HG02798 (cell line): ENCODE data around the gene LPO.

Experiments
- ATAC-seq: cut with Tn5 transposase; IDR thresholded peaks from one replicate; pipeline ENCODE4 v1.9.1; 2021; ENCODE audit warnings: mild to moderate bottlenecking; ENCODE audit not compliant: unreplicated experiment, poor library complexity

LPO gene

DNA sequence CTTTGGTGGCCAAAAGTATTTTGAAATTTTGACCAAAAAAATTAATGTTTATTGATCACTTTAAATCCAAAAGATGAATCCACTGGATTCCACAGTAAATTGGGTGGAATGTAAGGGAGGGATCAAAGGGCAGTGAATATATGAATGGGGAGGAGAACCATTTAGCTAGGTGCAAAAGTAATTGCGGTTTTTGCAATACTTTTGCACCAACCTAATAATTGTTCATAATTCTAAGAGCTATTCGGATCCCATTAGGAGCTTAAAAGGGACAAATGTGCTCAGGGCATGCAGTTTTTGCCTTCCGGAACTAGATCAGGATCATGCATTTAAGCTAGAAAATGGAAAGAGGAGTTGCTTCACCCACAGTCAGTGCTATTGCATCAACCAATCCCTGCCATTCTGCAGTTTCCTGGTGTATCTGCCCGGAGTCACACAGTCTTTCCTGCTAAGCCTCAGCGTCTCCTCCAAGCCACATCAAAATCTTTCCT is at the start of gene LPO:
Gene LPO, plus strand, starts transcription at position 438 of the 488 bp plus-strand sequence. CDS start 4,396 bp downstream, outside the sequence.
- no peak for ATAC-seq

DNA sequence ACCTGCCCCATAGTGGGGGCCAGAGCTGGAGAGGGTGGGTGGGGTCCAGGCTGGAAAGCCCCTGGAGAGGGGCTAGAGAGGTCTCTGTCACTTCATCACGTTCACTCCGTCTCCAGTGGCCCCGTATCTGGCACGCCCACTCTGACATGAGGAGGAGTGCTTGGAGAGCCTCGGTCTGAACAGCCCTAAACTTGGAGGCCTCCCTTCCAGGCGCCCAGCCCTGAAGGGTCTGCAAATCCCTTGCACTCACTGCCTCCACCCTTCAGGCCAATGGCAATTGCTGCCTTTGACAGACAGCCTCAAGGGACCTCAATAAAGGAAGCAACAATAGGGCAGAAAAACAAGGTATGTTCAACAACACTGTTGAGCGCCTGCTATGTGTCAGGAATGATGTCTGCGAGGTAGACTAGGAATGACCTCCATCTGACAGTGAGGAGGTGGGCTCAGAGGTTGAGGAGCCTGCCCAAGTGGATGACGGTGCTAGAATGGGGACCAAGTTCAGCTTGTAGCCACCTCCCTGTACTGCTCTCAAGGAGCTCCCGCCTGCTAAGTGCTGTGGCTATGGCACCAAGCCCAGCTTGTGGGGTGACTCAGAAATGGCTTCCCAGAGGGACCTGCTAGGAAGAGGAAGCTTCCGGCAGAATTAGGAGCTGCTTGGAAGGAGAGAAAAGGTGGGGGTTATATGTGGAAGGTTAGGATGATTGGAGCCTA is 48.8 kb upstream of the LPO start:
- ATAC-seq: no peak

DNA sequence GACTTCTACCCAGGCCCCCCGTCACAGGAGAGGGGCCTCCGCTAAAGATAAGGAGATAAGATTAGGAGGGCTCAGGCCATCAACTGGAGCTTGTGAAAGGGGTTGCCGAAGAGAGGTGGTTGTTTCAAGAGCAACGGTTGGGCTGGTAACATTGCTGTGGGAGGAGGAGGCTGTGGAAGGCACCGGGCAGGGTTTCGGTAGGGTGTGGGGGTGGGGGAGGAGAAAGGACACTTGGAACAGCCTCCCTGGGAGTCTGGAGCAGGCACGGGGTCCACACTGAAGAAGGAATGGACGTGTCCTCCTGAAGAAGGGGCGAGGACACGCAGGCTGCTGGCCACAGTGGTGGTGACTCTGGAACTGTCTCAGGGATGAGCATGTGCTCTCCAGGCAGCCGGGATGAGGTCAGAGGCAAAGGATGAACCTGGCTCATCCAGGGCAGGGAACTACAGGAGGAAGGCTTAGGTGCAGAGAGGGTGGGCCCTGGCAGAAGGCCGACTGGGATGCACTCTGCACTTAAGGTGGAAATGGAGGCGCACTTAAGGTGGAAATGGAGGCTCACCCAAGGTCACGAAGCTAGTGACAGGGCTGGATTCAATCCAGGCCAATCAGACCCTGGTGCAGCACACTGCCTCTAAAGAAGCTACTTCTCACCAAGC is 47.0 kb upstream of the LPO start:
- no peak for ATAC-seq

DNA sequence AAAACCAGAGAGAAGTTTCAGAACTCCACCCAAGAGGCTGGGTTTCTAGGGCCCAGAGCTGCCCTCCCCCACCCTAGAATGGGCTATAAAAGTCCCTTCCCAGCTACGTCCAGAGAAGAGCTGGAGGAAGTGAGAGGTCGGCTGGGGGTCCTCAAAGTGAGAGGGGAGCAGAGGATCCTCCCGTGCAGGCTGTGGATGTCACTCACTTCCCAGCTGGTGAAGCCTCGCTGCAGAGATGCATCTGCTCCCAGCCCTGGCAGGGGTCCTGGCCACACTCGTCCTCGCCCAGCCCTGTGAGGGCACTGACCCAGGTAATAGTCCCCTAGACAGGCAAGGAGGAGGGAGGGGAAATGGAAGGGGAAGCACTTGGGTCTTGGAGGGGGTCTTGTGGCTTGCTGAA is 45.8 kb upstream of the LPO start, which contains the start of gene EPX:
Gene EPX, plus strand, starts transcription at position 115 of the 400 bp plus-strand sequence. Its CDS starts 121 bp downstream, at position 236.
- ATAC-seq: no peak

- no peak for ATAC-seq
Measured at GRCh38 chr17:58193641-58194255, 44.6 kb upstream of the LPO start.

DNA sequence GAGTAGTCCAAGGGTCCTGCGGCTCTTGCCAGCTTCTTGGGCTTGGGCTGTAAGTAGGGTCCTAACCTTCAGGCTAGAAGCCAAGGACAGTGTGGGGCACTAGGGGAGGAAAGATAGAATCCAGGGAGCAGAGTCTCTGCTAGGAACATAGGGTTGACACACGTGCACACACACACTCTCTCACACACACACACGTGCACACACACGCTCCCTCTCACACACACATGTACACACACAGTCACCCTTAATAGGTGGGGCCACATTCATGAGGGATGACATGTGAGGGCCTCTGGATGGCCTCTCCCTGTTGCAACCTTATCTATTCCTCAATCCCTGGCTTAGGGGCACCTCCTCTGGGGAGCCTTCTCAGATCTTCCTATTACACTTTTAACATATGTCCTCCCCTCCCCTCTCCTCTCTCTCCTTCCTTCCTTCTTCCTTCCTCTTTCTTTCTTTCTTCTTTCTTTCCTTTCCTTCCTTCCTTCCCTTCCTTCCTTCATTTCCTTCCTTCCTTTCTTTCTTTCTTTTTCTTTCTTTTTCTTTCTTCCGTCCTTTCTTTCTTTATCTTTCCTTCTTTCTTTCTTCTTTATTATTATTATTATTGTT is 42.8 kb upstream of the LPO start:
- ATAC-seq: no peak

GRCh38 chr17:58196610-58197009 is 41.8 kb upstream of the LPO start:
- ATAC-seq: no peak

DNA sequence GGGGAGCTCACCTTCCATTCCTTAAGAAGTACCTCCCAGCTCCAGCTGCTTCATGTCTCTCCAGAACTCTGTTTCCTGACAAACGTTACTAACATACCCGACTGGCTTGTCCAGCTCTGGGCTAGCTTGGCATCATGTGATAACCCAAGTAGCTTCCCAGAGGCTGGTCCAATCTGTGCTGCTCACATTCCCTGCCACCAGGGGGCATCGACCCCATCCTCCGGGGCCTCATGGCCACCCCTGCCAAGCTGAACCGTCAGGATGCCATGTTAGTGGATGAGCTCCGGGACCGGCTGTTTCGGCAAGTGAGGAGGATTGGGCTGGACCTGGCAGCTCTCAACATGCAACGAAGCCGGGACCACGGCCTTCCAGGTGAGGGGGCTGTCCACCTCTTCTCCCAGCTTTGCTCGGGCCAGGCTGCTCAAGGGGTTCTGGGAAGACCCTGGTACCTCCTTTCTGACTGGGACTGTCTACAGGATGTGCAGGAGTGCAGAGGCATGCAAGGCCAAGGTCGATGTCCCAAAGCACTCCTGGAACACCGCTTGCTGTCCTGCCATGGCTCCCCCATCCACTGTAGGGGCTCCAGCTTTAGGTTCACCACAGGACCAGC is 38.3 kb upstream of the LPO start:
- ATAC-seq: peak; percentile 36

- ATAC-seq: no peak
Measured at GRCh38 chr17:58202859-58203258, 35.5 kb upstream of the LPO start.

GRCh38 chr17:58204796-58205195 is 33.6 kb upstream of the LPO start:
- ATAC-seq: no peak

DNA sequence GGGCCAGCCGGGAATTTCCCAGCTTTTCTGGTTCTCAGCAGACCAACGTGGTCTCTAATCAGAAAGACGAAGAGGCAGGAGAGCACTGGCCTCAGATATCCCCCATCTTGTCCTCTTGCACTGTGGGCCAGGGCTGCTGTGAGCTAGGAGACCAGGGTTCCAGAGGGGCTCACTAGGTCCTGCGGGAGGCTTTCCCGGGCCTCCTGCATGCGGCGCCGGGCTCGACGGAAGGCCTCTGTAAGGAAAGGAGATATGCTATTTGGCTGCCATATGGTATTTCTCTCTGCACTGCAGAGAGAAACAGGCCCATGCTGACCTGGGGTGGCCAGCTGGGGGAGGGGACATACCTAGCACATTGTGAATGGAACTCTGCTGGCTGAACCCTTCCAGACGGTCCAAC is 32.4 kb upstream of the LPO start:
- no peak for ATAC-seq

GRCh38 chr17:58207451-58207850 is 30.9 kb upstream of the LPO start:
- no peak for ATAC-seq

- ATAC-seq: no peak
Measured at GRCh38 chr17:58208344-58208743, 30.0 kb upstream of the LPO start.

GRCh38 chr17:58210922-58211321 is 27.5 kb upstream of the LPO start:
- no peak for ATAC-seq

- ATAC-seq: no peak
Measured at GRCh38 chr17:58215685-58216084, 22.7 kb upstream of the LPO start.

DNA sequence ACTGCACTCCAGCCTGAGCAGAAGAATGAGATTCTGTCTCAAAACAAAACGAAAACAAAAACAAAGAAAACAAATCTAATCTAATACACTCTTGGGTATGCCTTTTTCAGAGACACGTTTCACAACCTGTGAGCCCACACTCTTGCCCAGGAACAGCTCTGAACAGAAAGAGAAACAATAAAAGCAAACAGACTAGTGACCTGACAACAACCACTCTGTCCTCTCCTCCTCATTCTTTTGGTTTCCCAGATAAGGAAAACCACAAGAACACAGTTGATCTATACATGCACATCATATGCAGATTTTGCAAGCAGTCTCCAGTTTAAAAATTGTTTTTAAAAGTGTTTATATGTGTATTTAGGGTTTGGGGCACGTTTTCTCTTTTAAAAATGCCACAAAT is 20.6 kb upstream of the LPO start:
- ATAC-seq: no peak

DNA sequence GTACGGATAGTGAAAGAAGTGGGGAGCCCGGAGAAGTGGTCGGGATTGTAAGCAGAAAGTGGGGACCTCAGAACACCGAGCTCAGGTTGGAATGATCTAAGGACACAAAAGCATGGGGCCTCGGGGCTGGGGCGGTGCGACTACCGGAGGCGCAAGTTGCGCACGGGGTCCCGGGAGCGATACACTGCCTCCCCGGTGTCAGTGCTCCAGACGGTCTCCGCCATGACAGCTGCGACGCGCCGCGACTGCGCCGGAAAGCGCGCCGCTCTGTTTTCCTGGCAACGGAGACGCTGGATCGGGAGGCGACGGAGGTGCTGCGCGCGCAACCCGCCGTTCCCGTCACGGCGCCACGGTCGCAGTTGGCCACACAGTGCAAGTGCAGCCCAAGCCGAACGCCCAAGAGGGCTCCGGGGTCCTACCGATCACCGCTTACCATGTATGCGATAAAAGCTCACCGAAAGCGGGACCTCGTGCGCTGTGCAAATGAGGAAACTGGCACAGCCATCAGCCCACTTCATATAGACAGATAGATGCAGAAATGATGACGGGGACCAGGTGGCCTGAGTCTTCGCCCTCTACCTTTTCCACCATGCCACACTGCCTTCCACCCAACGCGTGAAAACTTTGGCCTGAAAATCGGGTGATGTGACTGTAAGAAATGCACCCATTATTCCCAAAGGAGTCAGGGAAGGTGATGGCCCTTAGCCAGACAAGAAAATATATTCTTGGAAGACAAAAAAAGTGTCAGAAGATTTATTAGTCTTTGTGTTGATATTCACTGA is 19.2 kb upstream of the LPO start, which contains the start of gene MKS1:
Gene MKS1, minus strand, starts transcription at position 249 of the 782 bp plus-strand sequence. Its CDS starts 25 bp downstream, at position 224.
- peak; percentile 98 for ATAC-seq

DNA sequence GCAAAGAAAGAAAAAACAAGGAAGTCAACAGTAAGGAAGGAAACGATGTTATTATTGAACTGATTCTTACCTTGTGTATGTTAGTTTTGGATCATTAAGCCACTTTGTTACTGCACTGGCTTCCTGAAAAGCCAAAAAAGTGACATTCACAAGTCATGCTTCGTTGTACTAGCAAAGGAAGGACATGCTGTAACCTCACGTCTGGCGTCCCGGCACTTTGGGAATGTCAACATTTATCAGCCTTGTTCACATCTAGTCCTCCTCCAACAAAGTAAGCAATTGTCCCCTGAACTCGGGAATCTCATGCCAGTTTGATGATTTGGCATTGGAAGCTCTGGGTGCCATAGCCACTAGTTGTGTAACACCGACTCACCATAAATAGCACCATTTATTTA is 18.6 kb upstream of the LPO start:
- ATAC-seq: no peak

DNA sequence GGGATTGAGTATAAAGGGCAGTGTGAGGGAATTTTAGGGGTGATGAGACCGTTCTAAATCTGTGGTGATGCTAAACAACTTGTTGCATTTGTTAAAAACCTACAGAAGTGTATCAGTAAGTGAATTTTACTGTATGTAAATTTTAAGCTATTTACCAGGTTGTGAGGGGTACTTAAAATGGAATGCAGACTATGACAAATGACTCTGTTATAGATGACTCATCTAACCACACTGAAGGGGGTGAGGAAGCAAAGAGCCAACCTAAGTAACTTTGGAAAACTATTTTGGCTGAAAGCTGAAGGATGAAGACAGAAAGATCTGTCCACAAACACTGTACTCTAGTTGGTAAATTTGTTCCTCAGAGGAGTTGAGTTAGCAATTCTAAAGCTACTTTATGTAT is 14.1 kb upstream of the LPO start:
- ATAC-seq: no peak

GRCh38 chr17:58227733-58228132 is 10.7 kb upstream of the LPO start:
- no peak for ATAC-seq
